GM12873 (cell line): ENCODE results near the gene FOXN3.

ENCODE experiments used
- CTCF ChIP-seq: IDR thresholded peaks from 2 replicates; pipeline ENCODE4 v1.5.1; 2012; ENCODE audit warnings: low read depth, mild to moderate bottlenecking, moderate library complexity, low read length, control low read depth; ENCODE audit not compliant: insufficient read depth; ENCODE audit errors: missing control alignments

FOXN3 gene

GRCh38 chr14:89424241-89424640 lies 7.2 kb upstream of the FOXN3 start:
- TF ChIP-seq CTCF, result no peak

- TF ChIP-seq CTCF, result no peak
These were observed 5.9 kb upstream of the FOXN3 start for GRCh38 chr14:89422952-89423345.

- no peak for TF ChIP-seq CTCF
These were observed 5.3 kb upstream of the FOXN3 start for GRCh38 chr14:89422181-89422951.

GRCh38 chr14:89420502-89420901 lies 3.5 kb upstream of the FOXN3 start:
- no peak for TF ChIP-seq CTCF

GRCh38 chr14:89419973-89420482 lies 3.0 kb upstream of the FOXN3 start:
- no peak for TF ChIP-seq CTCF

- no peak for TF ChIP-seq CTCF
These were observed 1.9 kb upstream of the FOXN3 start for GRCh38 chr14:89418976-89419375.

GRCh38 chr14:89418452-89418851 lies 1.4 kb upstream of the FOXN3 start:
- TF ChIP-seq CTCF, result no peak
